HepG2 (cell line): ENCODE measurements around the gene C11orf91. TPM values are rescaled to one million over a fixed set of nuclear protein-coding genes. Genes with fewer than 3 reads are reported as not detected.

Experiments used
- ARHGAP35 ChIP-seq: sonication (generic); formaldehyde crosslinking; IDR thresholded peaks from 2 replicates; pipeline ENCODE4 v1.9.0; 2022; ENCODE audit warnings: mild to moderate bottlenecking, inconsistent platforms, moderate library complexity, missing genetic modification reagents, borderline replicate concordance
- DRAP1 ChIP-seq: IDR thresholded peaks from 2 replicates; pipeline ENCODE4 v1.6.1; 2016; ENCODE audit warnings: missing genetic modification reagents, missing compliant biosample characterization
- FOXK2 ChIP-seq: fragments of 450-650 bp; IDR thresholded peaks from 2 replicates; pipeline ENCODE4 v1.6.1; 2016
- HMG20A ChIP-seq: IDR thresholded peaks from 2 replicates; pipeline ENCODE4 v1.6.1; 2016; ENCODE audit warnings: borderline replicate concordance
- MYPOP ChIP-seq: sonication (generic); formaldehyde crosslinking; IDR thresholded peaks from 2 replicates; pipeline ENCODE4 v1.8.1; 2023; ENCODE audit warnings: mild to moderate bottlenecking, moderate library complexity, missing genetic modification reagents
- NAIF1 ChIP-seq: sonication (generic); formaldehyde crosslinking; IDR thresholded peaks from 2 replicates; pipeline ENCODE4 v1.5.0; 2020; ENCODE audit warnings: mild to moderate bottlenecking, missing genetic modification reagents, borderline replicate concordance
- RORA ChIP-seq: sonication (generic); formaldehyde crosslinking; IDR thresholded peaks from 2 replicates; pipeline ENCODE4 v1.5.0; 2020; ENCODE audit warnings: mild to moderate bottlenecking, missing genetic modification reagents, moderate library complexity
- TIGD3 ChIP-seq: sonication (generic); formaldehyde crosslinking; IDR thresholded peaks from 2 replicates; pipeline ENCODE4 v1.5.1; 2020; ENCODE audit warnings: mild to moderate bottlenecking, missing genetic modification reagents, borderline replicate concordance
- ZFP1 ChIP-seq: IDR thresholded peaks from 2 replicates; pipeline ENCODE4 v1.6.1; 2016
- ZNF12 ChIP-seq: sonication (generic); formaldehyde crosslinking; IDR thresholded peaks from 2 replicates; pipeline ENCODE4 v1.5.0; 2020; ENCODE audit warnings: missing genetic modification reagents
- ZNF138 ChIP-seq: sonication (generic); formaldehyde crosslinking; IDR thresholded peaks from 2 replicates; pipeline ENCODE4 v1.5.0; 2020; ENCODE audit warnings: mild to moderate bottlenecking, low read depth, missing genetic modification reagents
- ZNF564 ChIP-seq: sonication (generic); formaldehyde crosslinking; IDR thresholded peaks from 2 replicates; pipeline ENCODE4 v1.8.1; 2023; ENCODE audit warnings: mild to moderate bottlenecking, missing genetic modification reagents
- ZNF652 ChIP-seq: IDR thresholded peaks from 2 replicates; pipeline ENCODE4 v1.6.1; 2016; ENCODE audit warnings: low read depth, borderline replicate concordance
- ZNF816 ChIP-seq: sonication (generic); formaldehyde crosslinking; IDR thresholded peaks from 2 replicates; pipeline ENCODE4 v1.8.0; 2022; ENCODE audit warnings: missing genetic modification reagents, mild to moderate bottlenecking, borderline replicate concordance
- ZNF891 ChIP-seq: sonication (generic); formaldehyde crosslinking; IDR thresholded peaks from 2 replicates; pipeline ENCODE4 v1.5.0; 2020; ENCODE audit warnings: mild to moderate bottlenecking, missing genetic modification reagents
- polyA plus RNA-seq, 8 experiments: library from polyadenylated mRNA; depleted of rRNA in 3 of 8; stranded (reverse) in 7 of 8; unstranded in 1 of 8; fragments of >200 nt; fragmentation: Illumina TruSeq in 4 of 8; extraction: Trizol in 4 of 8; gene quantifications; 2 replicates each; pipeline versions ENCODE4 v1.2.1 to v1.2.3, GENCODE V29; 2011 to 2016; ENCODE audit warnings: low read depth in 4 of 8, missing spikeins in 1 of 8, mixed read lengths in 1 of 8; ENCODE audit not compliant: insufficient read depth in 1 of 8
- total RNA-seq, 5 experiments: library from RNA; depleted of rRNA; stranded (reverse); fragments of >200 nt; fragmentation: Illumina TruSeq; extraction: Trizol; gene quantifications; 2 replicates each; pipeline ENCODE4 v1.2.3, GENCODE V29; 2016; ENCODE audit warnings: low read depth in 1 of 5
- TF ChIP-seq, protein P1 (sequence below): sonication (generic); formaldehyde crosslinking; IDR thresholded peaks from 2 replicates; pipeline ENCODE4 v1.4.0; 2020; ENCODE audit warnings: missing genetic modification reagents
- TF ChIP-seq, protein P2 (sequence below): sonication (generic); formaldehyde crosslinking; conservative IDR thresholded peaks from 2 replicates; pipeline ENCODE4 v1.8.1; 2023; ENCODE audit warnings: missing genetic modification reagents

Gene C11orf91
- total and polyA plus RNA-seq, 2 of the 13 experiments (the other 11 are each of a cell fraction or from before 2014, with no cell fraction given), result 0.35 TPM; not detected in 1

- TF ChIP-seq, protein P1, sequence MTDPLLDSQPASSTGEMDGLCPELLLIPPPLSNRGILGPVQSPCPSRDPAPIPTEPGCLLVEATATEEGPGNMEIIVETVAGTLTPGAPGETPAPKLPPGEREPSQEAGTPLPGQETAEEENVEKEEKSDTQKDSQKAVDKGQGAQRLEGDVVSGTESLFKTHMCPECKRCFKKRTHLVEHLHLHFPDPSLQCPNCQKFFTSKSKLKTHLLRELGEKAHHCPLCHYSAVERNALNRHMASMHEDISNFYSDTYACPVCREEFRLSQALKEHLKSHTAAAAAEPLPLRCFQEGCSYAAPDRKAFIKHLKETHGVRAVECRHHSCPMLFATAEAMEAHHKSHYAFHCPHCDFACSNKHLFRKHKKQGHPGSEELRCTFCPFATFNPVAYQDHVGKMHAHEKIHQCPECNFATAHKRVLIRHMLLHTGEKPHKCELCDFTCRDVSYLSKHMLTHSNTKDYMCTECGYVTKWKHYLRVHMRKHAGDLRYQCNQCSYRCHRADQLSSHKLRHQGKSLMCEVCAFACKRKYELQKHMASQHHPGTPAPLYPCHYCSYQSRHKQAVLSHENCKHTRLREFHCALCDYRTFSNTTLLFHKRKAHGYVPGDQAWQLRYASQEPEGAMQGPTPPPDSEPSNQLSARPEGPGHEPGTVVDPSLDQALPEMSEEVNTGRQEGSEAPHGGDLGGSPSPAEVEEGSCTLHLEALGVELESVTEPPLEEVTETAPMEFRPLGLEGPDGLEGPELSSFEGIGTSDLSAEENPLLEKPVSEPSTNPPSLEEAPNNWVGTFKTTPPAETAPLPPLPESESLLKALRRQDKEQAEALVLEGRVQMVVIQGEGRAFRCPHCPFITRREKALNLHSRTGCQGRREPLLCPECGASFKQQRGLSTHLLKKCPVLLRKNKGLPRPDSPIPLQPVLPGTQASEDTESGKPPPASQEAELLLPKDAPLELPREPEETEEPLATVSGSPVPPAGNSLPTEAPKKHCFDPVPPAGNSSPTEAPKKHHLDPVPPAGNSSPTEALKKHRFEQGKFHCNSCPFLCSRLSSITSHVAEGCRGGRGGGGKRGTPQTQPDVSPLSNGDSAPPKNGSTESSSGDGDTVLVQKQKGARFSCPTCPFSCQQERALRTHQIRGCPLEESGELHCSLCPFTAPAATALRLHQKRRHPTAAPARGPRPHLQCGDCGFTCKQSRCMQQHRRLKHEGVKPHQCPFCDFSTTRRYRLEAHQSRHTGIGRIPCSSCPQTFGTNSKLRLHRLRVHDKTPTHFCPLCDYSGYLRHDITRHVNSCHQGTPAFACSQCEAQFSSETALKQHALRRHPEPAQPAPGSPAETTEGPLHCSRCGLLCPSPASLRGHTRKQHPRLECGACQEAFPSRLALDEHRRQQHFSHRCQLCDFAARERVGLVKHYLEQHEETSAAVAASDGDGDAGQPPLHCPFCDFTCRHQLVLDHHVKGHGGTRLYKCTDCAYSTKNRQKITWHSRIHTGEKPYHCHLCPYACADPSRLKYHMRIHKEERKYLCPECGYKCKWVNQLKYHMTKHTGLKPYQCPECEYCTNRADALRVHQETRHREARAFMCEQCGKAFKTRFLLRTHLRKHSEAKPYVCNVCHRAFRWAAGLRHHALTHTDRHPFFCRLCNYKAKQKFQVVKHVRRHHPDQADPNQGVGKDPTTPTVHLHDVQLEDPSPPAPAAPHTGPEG, result no peak
- TF ChIP-seq NAIF1 (CRISPR knock-in tag), result peak; percentile 28; the same call in 1 of the 2 replicates
- TF ChIP-seq ZNF564 (CRISPR knock-in tag), result no peak
- TF ChIP-seq HMG20A, result no peak
- no peak for TF ChIP-seq TIGD3 (CRISPR knock-in tag)
- TF ChIP-seq DRAP1, result peak; percentile 80; the same call in 1 of the 2 replicates
- TF ChIP-seq MYPOP (CRISPR knock-in tag), result 0 out of 2 replicates have a peak, but pooled peaks have one; percentile 46
- TF ChIP-seq ZFP1 (CRISPR knock-in tag), result no peak
- TF ChIP-seq ZNF12 (CRISPR knock-in tag), result no peak
- peak; percentile 17; the same call in 1 of the 2 replicates for TF ChIP-seq ZNF891 (CRISPR knock-in tag)
- TF ChIP-seq RORA (CRISPR knock-in tag), result no peak
- TF ChIP-seq, protein P2, sequence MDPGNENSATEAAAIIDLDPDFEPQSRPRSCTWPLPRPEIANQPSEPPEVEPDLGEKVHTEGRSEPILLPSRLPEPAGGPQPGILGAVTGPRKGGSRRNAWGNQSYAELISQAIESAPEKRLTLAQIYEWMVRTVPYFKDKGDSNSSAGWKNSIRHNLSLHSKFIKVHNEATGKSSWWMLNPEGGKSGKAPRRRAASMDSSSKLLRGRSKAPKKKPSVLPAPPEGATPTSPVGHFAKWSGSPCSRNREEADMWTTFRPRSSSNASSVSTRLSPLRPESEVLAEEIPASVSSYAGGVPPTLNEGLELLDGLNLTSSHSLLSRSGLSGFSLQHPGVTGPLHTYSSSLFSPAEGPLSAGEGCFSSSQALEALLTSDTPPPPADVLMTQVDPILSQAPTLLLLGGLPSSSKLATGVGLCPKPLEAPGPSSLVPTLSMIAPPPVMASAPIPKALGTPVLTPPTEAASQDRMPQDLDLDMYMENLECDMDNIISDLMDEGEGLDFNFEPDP (CRISPR knock-in tag), result no peak
- no peak; the same call in 1 of the 2 replicates for TF ChIP-seq ZNF816
- TF ChIP-seq FOXK2, result no peak
- TF ChIP-seq ZNF652 (CRISPR knock-in tag), result no peak
- TF ChIP-seq ZNF138 (CRISPR knock-in tag), result no peak
- TF ChIP-seq ARHGAP35 (CRISPR knock-in tag), result no peak
These were observed 35.7 kb upstream of the C11orf91 start, which contains the start of gene CD59 (continued) for GRCh38 chr11:33736148-33736812.
